SK-N-SH (cell line): ENCODE results near the gene EPB41L4B. TPM values are rescaled to one million over a fixed set of nuclear protein-coding genes. Genes with fewer than 3 reads are reported as not detected.

ENCODE experiments used
- CTCF ChIA-PET: fragments of 300-600, 350-600 bp; formaldehyde crosslinking; extraction: SDS; loops from one replicate; lab custom pipeline; 2021; lab: Yijun Ruan, JAX
- POLR2A ChIA-PET: fragments of 350-600 bp; sonication (Branson Sonifier 250); formaldehyde crosslinking; extraction: SDS; loops from one replicate; lab custom pipeline; 2020; ENCODE audit warnings: antibody characterized with exemption, inconsistent platforms; lab: Yijun Ruan, JAX
- DNase-seq: peaks from one replicate; pipeline ENCODE4 v3.0.0; 2012
- H2AFZ ChIP-seq: fragments of 200-600 bp; sonication (generic); 2 replicates; pipeline ENCODE4 v1.8.1; 2016; ENCODE audit warnings: antibody characterized with exemption, mild to moderate bottlenecking, low read depth
- H3F3A ChIP-seq: fragments of 200-600 bp; sonication (generic); replicated peaks from 2 replicates; pipeline ENCODE3; 2016; ENCODE audit warnings: antibody characterized with exemption, mild to moderate bottlenecking; ENCODE audit not compliant: insufficient read depth
- H3K27ac ChIP-seq, 2 experiments: fragments of 200-500 bp in 1 of 2; fragments of 200-600 bp in 1 of 2; sonication (Bioruptor generic) in 1 of 2; sonication (generic), shearing (Covaris generic) in 1 of 2; 2 replicates each; pipeline versions ENCODE4 v1.5.1 to v1.6.1; 2014 to 2016; ENCODE audit warnings: low read depth in 2 of 2, inconsistent platforms in 1 of 2, low read length in 1 of 2, mild to moderate bottlenecking in 1 of 2, mixed read lengths in 1 of 2
- H3K27me3 ChIP-seq: fragments of 200-600 bp; sonication (generic), shearing (Covaris generic); 2 replicates; pipeline ENCODE4 v1.6.1; 2016; ENCODE audit warnings: mixed run types; ENCODE audit not compliant: insufficient read depth
- H3K36me3 ChIP-seq, 2 experiments: fragments of 200-500 bp in 1 of 2; fragments of 200-600 bp in 1 of 2; sonication (Bioruptor generic) in 1 of 2; sonication (generic) in 1 of 2; replicated peaks in 1 of 2; 2 replicates each; pipeline versions ENCODE3 to v1.5.1; 2014 to 2016; ENCODE audit warnings: low read length in 1 of 2, mild to moderate bottlenecking in 1 of 2; ENCODE audit not compliant: insufficient read depth in 2 of 2, control insufficient read depth in 1 of 2
- H3K4me1 ChIP-seq, 2 experiments: fragments of 200-500 bp in 1 of 2; fragments of 200-600 bp in 1 of 2; sonication (Bioruptor generic) in 1 of 2; sonication (generic), shearing (Covaris generic) in 1 of 2; 2 replicates each; pipeline versions ENCODE4 v1.5.1 to v1.6.1; 2014 to 2016; ENCODE audit warnings: low read depth in 1 of 2, low read length in 1 of 2, mixed run types in 1 of 2; ENCODE audit not compliant: insufficient read depth in 2 of 2, control insufficient read depth in 1 of 2
- H3K4me2 ChIP-seq: fragments of 200-600 bp; sonication (generic), shearing (Covaris generic); 2 replicates; pipeline ENCODE4 v1.6.1; 2017; ENCODE audit warnings: mixed run types
- H3K4me3 ChIP-seq, 2 experiments: fragments of 200-500 bp in 1 of 2; fragments of 200-600 bp in 1 of 2; sonication (Bioruptor generic) in 1 of 2; sonication (generic), shearing (Covaris generic) in 1 of 2; 2 replicates each; pipeline versions ENCODE4 v1.5.1 to v1.8.1; 2014 to 2016; ENCODE audit warnings: low read depth in 2 of 2, inconsistent platforms in 1 of 2, low read length in 1 of 2, mild to moderate bottlenecking in 1 of 2, mixed read lengths in 1 of 2, moderate library complexity in 1 of 2
- H3K79me2 ChIP-seq: fragments of 200-600 bp; sonication (generic); 2 replicates; pipeline ENCODE4 v1.8.1; 2017; ENCODE audit warnings: mild to moderate bottlenecking; ENCODE audit not compliant: insufficient read depth
- H3K9ac ChIP-seq: fragments of 200-600 bp; sonication (generic); 2 replicates; pipeline ENCODE4 v1.6.1; 2017; ENCODE audit warnings: mixed run types
- H3K9me2 ChIP-seq: fragments of 200-600 bp; sonication (generic); 2 replicates; pipeline ENCODE4 v1.6.1; 2017; ENCODE audit warnings: mixed run types
- H3K9me3 ChIP-seq: fragments of 200-600 bp; sonication (generic); 2 replicates; pipeline ENCODE4 v1.6.1; 2017; ENCODE audit warnings: mixed run types, mild to moderate bottlenecking, moderate library complexity
- H4K20me1 ChIP-seq: fragments of 200-600 bp; sonication (generic); 2 replicates; pipeline ENCODE4 v1.6.1; 2017; ENCODE audit warnings: mild to moderate bottlenecking, mixed run types; ENCODE audit not compliant: insufficient read depth
- ELF1 ChIP-seq: IDR thresholded peaks from 2 replicates; pipeline ENCODE4 v1.4.0; 2012
- EP300 ChIP-seq, 2 experiments: IDR thresholded peaks; 2 replicates each; pipeline versions ENCODE4 v1.4.0 to v1.6.1; 2012; ENCODE audit warnings: borderline replicate concordance in 1 of 2, low read depth in 1 of 2, low read length in 1 of 2
- EZH2phosphoT487 ChIP-seq: fragments of 200-600 bp; sonication (generic); IDR thresholded peaks from 2 replicates; pipeline ENCODE4 v1.6.1; 2017; ENCODE audit warnings: low read depth, mixed run types, mild to moderate bottlenecking, antibody characterized with exemption, moderate library complexity, borderline replicate concordance
- FOXJ3 ChIP-seq: sonication (generic); formaldehyde crosslinking; IDR thresholded peaks from 2 replicates; pipeline ENCODE4 v1.5.1; 2020; ENCODE audit warnings: mild to moderate bottlenecking, missing genetic modification reagents
- GATA2 ChIP-seq: sonication (generic); formaldehyde crosslinking; IDR thresholded peaks from 2 replicates; pipeline ENCODE4 v1.5.0; 2020; ENCODE audit warnings: mild to moderate bottlenecking, missing genetic modification reagents
- JUND ChIP-seq: IDR thresholded peaks from 2 replicates; pipeline ENCODE4 v1.4.0; 2012
- MEF2A ChIP-seq: IDR thresholded peaks from 2 replicates; pipeline ENCODE4 v1.4.0; 2012; ENCODE audit warnings: low read depth, borderline replicate concordance
- MXI1 ChIP-seq: IDR thresholded peaks from 2 replicates; pipeline ENCODE4 v1.6.1; 2012; ENCODE audit warnings: mild to moderate bottlenecking, low read depth, low read length, improper control_type of control experiment
- RAD21 ChIP-seq: IDR thresholded peaks from 2 replicates; pipeline ENCODE4 v1.6.1; 2012; ENCODE audit warnings: mild to moderate bottlenecking, low read length
- SMC3 ChIP-seq: IDR thresholded peaks from 2 replicates; pipeline ENCODE4 v1.6.1; 2012; ENCODE audit warnings: low read depth, low read length, improper control_type of control experiment
- TEAD4 ChIP-seq: IDR thresholded peaks from 2 replicates; pipeline ENCODE4 v1.4.0; 2012; ENCODE audit warnings: mild to moderate bottlenecking, borderline replicate concordance; ENCODE audit not compliant: insufficient read depth
- YY1 ChIP-seq: IDR thresholded peaks from 2 replicates; pipeline ENCODE4 v1.4.0; 2012; ENCODE audit warnings: low read depth, mild to moderate bottlenecking
- WGBS: methylation state at CpG from one replicate; pipeline ENCODE4 v1.1.6; 2017; ENCODE audit warnings: low lambda C conversion rate; 5-methylcytosine and 5-hydroxymethylcytosine counted together
- polyA plus RNA-seq, 3 experiments: library from polyadenylated mRNA; depleted of rRNA; stranded (reverse); fragments of >200 nt; gene quantifications; 2 replicates each; pipeline ENCODE4 v1.2.3, GENCODE V29; 2012
- TF ChIP-seq, protein P1 (sequence below): fragments of 150-350 bp; IDR thresholded peaks from 2 replicates; pipeline ENCODE4 v1.6.1; 2016; ENCODE audit warnings: mild to moderate bottlenecking, low read depth, low read length
- TF ChIP-seq, protein P2 (sequence below): fragments of 200-600 bp; sonication (generic); IDR thresholded peaks from 2 replicates; pipeline ENCODE4 v1.6.1; 2017; ENCODE audit warnings: antibody characterized with exemption, mild to moderate bottlenecking, moderate library complexity

The EPB41L4B gene
- polyA plus RNA-seq, 1 of the 3 experiments (the other 2 are of a cell fraction): 0.59 TPM

DNA sequence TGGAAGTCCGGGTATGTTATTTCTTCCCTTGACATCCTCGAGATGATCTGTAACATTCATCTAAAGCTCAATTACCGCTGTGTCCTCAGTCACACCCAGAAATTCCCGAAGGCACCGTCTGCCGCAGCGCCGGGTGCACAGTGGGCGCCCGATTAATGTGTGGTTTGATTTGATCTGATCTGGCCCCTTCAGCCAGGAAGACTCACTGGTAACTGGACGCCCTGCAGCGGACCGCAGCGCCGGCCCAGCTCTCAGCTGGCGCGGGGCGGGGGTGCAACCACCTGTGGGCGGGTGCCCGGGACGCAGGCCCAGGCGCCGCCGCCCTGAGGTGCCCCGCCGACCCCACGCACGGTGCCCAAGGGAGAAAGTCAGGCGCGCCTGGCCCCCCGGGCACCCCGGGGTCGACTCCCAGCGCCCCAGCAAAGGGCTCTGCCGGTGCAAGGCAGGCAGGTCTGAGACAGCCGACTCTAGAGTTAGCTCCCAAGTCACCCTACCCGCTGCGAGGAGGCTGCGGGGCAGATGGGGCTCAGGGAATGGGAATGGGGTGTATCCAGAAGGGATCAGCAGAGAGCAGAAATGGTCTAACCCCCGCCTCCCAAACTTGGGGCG is 1.7 kb downstream of the EPB41L4B start:
- Histone ChIP-seq H3K4me2 (peak overlapping the region; percentile 73), H3K4me3 (peak overlapping the region; percentile 55 to 57; a peak in 2 of 4 replicates), H2AFZ (no peak overlapping the region), H3K36me3 (no peaks in the 10 kb centered on the region), H3F3A (peaks cover 3% of the 10 kb centered on the region), H3K27me3 (peaks cover 6% of the 10 kb centered on the region; the same call in 1 of the 2 replicates), H3K9me2 (no peaks in the 10 kb centered on the region), H4K20me1 (no peaks in the 10 kb centered on the region), H3K4me1 (peaks cover 0 to 24% of the 10 kb centered on the region in 2 experiments; a peak in 1 of 4 replicates), H3K9me3 (no peaks in the 10 kb centered on the region), H3K79me2 (no peaks in the 10 kb centered on the region), H3K27ac (no peak overlapping the region), H3K9ac (no peak overlapping the region)
- ChIA-PET CTCF (interaction anchor here (0.6 to 4.3 kb wide), 14 partner anchors 10 to 136 kb away, joined by 3 to 30 read pairs (median 4); no protein-coding TSS in a partner anchor), POLR2A (interaction anchor here (1.0 kb wide), 1 partner anchor 48 kb away, joined by 3 read pairs; no protein-coding TSS in a partner anchor)
- peak; percentile 58 for DNase-seq
- 42% methylated on average over 22 of the region's 41 CpGs for WGBS
- no peak for TF ChIP-seq JUND
- peak; percentile 30; the same call in 1 of the 2 replicates for TF ChIP-seq GATA2 (CRISPR knock-in tag)
- TF ChIP-seq ELF1: no peak

DNA sequence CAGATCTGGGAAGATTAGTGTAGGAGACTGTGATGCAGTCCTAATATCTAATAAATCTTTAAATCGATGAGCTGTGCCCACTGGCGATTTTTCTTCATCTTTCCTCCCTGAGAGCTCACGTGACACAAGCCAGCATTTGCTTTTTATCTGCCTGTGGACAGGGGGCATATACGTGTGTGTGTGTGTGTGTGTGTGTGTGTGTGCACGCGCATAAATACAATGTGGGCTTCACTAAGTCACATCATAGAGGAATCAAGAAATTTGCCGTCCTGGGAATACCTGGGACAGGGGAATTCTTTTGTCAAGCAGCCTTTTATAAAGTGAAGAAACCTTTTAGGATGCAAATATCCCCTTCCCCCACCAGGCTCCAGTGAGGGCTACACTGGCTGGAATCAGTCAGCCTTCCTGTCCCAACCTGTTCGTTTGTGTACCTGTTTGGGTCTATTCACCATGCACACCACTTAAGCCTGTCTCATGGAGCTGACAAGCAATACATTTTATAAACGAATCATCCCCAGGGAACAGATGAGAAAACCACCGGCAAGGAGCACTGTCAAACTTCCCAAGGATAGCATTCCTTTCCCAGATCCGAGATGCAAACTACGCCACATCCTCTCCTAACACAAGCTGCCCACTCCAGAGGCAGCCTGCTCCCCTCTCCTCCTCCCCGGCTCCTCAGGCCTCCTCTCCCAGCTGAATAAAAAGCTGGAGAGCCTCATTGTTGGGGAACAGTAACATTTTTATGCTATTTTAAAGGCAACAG is 2.7 kb downstream of the EPB41L4B start:
- H3K4me3 ChIP-seq: no peak overlapping the region
- no peaks in the 10 kb centered on the region for H3K9me2 ChIP-seq
- CTCF ChIA-PET: interaction anchor here (0.9 to 4.3 kb wide), 12 partner anchors 9 to 135 kb away, joined by 3 to 30 read pairs (median 6); no protein-coding TSS in a partner anchor
- H3K4me2 ChIP-seq: no peak overlapping the region
- H3K36me3 ChIP-seq: no peaks in the 10 kb centered on the region
- no peak overlapping the region; a peak in 1 of 4 replicates for H3K27ac ChIP-seq
- TF ChIP-seq YY1 (no peak), FOXJ3 (CRISPR knock-in tag) (0 out of 2 replicates have a peak, but pooled peaks have one; percentile 22), EP300 (IDR thresholded peaks at IDR 0.05; ENCODE audit: borderline replicate concordance in 1 of 2, low read depth in 1 of 2, low read length in 1 of 2) (peak in 1 of 2 experiments; percentile 28; a peak in 1 of 4 replicates), GATA2 (CRISPR knock-in tag) (peak; percentile 72)
- H3K4me1 ChIP-seq: peaks cover 0 to 28% of the 10 kb centered on the region in 2 experiments; a peak in 1 of 4 replicates
- peaks cover 3% of the 10 kb centered on the region for H3F3A ChIP-seq
- H2AFZ ChIP-seq: no peak overlapping the region
- H3K9me3 ChIP-seq: no peaks in the 10 kb centered on the region
- H3K79me2 ChIP-seq: no peaks in the 10 kb centered on the region
- WGBS: 60% methylated on average over 13 of the region's 13 CpGs
- H3K9ac ChIP-seq: no peak overlapping the region
- DNase-seq: no peak
- POLR2A ChIA-PET: no interaction called here
- H3K27me3 ChIP-seq: peaks cover 6% of the 10 kb centered on the region; the same call in 1 of the 2 replicates
- H4K20me1 ChIP-seq: no peaks in the 10 kb centered on the region

DNA sequence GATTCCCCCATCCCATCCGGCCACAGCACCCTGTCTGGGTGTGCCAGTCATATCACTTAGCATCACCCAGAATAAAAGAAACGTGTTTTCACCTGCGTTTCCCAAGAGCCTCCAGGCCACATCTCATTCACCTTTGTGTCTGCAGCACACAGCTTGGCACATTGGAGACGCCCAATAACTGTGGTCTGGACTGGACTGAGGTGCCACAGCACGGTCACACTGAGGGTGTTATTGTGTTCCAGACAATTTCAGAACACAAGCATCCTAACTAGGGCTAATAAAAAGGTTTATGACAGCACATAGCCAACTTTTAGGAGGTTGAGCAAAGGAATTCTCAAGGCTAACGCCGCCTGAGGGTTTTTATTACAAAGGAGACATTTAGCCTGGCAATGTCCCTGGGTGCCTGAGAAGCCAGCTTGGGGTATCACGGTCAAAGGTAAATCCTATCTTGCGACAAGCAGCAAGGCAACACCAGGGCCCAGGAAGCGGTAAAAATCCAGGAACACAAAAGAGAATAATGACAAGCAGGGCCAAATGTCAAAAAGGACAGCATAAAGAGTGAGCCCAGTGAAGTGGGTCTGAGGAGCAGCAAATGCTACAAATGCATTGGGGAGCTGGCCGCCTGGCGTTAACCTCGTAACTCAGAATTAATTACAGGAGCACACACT is 3.4 kb downstream of the EPB41L4B start:
- peak; percentile 45 for DNase-seq
- no peak for TF ChIP-seq GATA2 (CRISPR knock-in tag)
- TF ChIP-seq RAD21: no peak
- TF ChIP-seq, protein P1, sequence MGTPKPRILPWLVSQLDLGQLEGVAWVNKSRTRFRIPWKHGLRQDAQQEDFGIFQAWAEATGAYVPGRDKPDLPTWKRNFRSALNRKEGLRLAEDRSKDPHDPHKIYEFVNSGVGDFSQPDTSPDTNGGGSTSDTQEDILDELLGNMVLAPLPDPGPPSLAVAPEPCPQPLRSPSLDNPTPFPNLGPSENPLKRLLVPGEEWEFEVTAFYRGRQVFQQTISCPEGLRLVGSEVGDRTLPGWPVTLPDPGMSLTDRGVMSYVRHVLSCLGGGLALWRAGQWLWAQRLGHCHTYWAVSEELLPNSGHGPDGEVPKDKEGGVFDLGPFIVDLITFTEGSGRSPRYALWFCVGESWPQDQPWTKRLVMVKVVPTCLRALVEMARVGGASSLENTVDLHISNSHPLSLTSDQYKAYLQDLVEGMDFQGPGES: no peak
- 0 out of 2 replicates have a peak, but pooled peaks have one; percentile 5 for TF ChIP-seq SMC3
- no peak for TF ChIP-seq MEF2A
- no peak for TF ChIP-seq EZH2phosphoT487
- TF ChIP-seq MXI1: no peak
- TF ChIP-seq, protein P2, sequence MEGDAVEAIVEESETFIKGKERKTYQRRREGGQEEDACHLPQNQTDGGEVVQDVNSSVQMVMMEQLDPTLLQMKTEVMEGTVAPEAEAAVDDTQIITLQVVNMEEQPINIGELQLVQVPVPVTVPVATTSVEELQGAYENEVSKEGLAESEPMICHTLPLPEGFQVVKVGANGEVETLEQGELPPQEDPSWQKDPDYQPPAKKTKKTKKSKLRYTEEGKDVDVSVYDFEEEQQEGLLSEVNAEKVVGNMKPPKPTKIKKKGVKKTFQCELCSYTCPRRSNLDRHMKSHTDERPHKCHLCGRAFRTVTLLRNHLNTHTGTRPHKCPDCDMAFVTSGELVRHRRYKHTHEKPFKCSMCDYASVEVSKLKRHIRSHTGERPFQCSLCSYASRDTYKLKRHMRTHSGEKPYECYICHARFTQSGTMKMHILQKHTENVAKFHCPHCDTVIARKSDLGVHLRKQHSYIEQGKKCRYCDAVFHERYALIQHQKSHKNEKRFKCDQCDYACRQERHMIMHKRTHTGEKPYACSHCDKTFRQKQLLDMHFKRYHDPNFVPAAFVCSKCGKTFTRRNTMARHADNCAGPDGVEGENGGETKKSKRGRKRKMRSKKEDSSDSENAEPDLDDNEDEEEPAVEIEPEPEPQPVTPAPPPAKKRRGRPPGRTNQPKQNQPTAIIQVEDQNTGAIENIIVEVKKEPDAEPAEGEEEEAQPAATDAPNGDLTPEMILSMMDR: no peak
- no peak for TF ChIP-seq TEAD4
- ChIA-PET CTCF (interaction anchor here (1.0 to 4.3 kb wide), 8 partner anchors 11 to 134 kb away, joined by 3 to 30 read pairs (median 6); no protein-coding TSS in a partner anchor), POLR2A (no interaction called here)
- Histone ChIP-seq H3K4me3 (no peak overlapping the region), H4K20me1 (no peaks in the 10 kb centered on the region), H3K9ac (no peak overlapping the region), H3K27me3 (no peaks in the 10 kb centered on the region; the same call in 1 of the 2 replicates), H3K27ac (no peak overlapping the region), H3K4me2 (no peak overlapping the region), H2AFZ (no peak overlapping the region), H3K4me1 (peaks cover 0 to 28% of the 10 kb centered on the region in 2 experiments; a peak in 1 of 4 replicates), H3F3A (peaks cover 3% of the 10 kb centered on the region), H3K9me3 (no peaks in the 10 kb centered on the region), H3K36me3 (no peaks in the 10 kb centered on the region), H3K9me2 (no peaks in the 10 kb centered on the region), H3K79me2 (no peaks in the 10 kb centered on the region)
- 91% methylated on average over 13 of the region's 13 CpGs for WGBS
